HCT116 (cell line): ENCODE results near the gene TPRG1L.

Experiments used
- CTCF ChIP-seq, 3 experiments: fragments of 200-600 bp in 1 of 3; sonication (generic) in 1 of 3; IDR thresholded peaks in 2 of 3; conservative IDR thresholded peaks in 1 of 3; 2 replicates each; pipeline ENCODE4 v1.5.1; 2012 to 2017; ENCODE audit warnings: low read depth in 2 of 3, low read length in 2 of 3, antibody characterized with exemption in 1 of 3, borderline replicate concordance in 1 of 3, control low read depth in 1 of 3, mild to moderate bottlenecking in 1 of 3, mixed read lengths in 1 of 3, mixed run types in 1 of 3, moderate library complexity in 1 of 3; ENCODE audit not compliant: insufficient read depth in 1 of 3
- EGR1 ChIP-seq: IDR thresholded peaks from 2 replicates; pipeline ENCODE4 v1.6.1; 2012; ENCODE audit warnings: low read depth
- POLR2A ChIP-seq: IDR thresholded peaks from 2 replicates; pipeline ENCODE4 v1.7.0; 2011; ENCODE audit warnings: borderline replicate concordance; ENCODE audit not compliant: insufficient read depth, insufficient read length; ENCODE audit errors: extremely low read depth
- SP1 ChIP-seq: IDR thresholded peaks from 2 replicates; pipeline ENCODE4 v1.6.1; 2012; ENCODE audit warnings: low read depth
- ZFX ChIP-seq: fragments of 450-650 bp; IDR thresholded peaks from 2 replicates; pipeline ENCODE4 v1.6.1; 2017

- TF ChIP-seq CTCF (IDR thresholded peaks at IDR 0.05 in 2 of 3, conservative IDR thresholded peaks at IDR 0.05 in 1 of 3; ENCODE audit: borderline replicate concordance in 1 of 3, insufficient read depth in 1 of 3, low read depth in 2 of 3, low read length in 2 of 3) (no peak), EGR1 (no peak), POLR2A (no peak), ZFX (no peak), SP1 (no peak)
Measured at GRCh38 chr1:3660704-3661103, 35.9 kb downstream of the TPRG1L start.
